KOPT-K1 (cell line): ENCODE data around the gene EXOC6.

Source experiments
- H3K27ac ChIP-seq: fragments of 200-600 bp; sonication (generic); 2 replicates; pipeline ENCODE4 v1.5.1; 2016; ENCODE audit warnings: antibody characterized with exemption, mild to moderate bottlenecking, low read depth, low read length; ENCODE audit not compliant: poor library complexity, severe bottlenecking
- H3K36me3 ChIP-seq: fragments of 200-600 bp; sonication (generic); 2 replicates; pipeline ENCODE4 v1.5.1; 2017; ENCODE audit warnings: antibody characterized with exemption, mild to moderate bottlenecking, low read length, moderate library complexity; ENCODE audit not compliant: insufficient read depth
- H3K9me3 ChIP-seq: fragments of 200-600 bp; sonication (generic); 2 replicates; pipeline ENCODE4 v1.5.1; 2017; ENCODE audit warnings: antibody characterized with exemption, low read length, mild to moderate bottlenecking; ENCODE audit not compliant: insufficient read depth, poor library complexity, severe bottlenecking

EXOC6 gene

DNA sequence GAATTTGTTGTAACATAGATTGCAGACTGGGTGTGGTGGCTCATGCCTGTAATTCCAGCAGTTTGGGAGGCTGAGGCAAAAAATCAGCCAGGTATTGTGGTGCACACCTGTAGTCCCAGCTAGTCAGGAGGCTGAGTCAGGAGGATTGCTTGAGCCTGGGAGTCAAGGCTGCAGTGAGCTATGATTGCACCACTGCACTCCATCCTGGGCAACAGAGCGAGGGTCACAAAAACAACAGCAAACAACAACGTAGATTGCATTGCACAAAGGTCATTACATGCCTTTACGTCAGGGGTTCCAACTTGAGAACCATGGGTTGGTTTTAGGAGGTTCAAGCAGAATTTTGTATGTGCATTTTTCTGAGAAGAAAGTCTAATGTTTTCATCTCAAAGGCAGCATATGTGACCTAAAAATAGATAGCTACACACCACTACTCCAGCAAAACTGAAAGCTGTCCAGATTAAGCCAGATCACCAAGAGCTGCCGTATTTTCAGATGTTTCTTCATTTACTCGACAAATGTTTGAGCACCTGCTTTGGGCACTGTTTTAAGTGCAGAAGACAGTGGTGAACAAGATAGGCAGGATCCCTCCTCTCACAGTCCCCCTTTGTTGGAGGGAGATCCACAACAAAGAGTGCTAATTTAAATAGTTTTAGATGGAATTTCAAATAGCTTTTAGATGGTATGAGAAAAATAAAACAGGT is 183.9 kb downstream of the EXOC6 start:
- Histone ChIP-seq H3K9me3 (no peaks in the 10 kb centered on the region), H3K36me3 (no peaks in the 10 kb centered on the region), H3K27ac (no peak overlapping the region)

- no peaks in the 10 kb centered on the region for H3K9me3 ChIP-seq
- H3K36me3 ChIP-seq, result no peaks in the 10 kb centered on the region
- no peak overlapping the region for H3K27ac ChIP-seq
Observed at GRCh38 chr10:93032809-93033137, 184.5 kb downstream of the EXOC6 start.

- Histone ChIP-seq H3K36me3 (no peaks in the 10 kb centered on the region), H3K9me3 (no peaks in the 10 kb centered on the region), H3K27ac (no peak overlapping the region)
Observed at GRCh38 chr10:93034426-93034825, 186.1 kb downstream of the EXOC6 start.

DNA sequence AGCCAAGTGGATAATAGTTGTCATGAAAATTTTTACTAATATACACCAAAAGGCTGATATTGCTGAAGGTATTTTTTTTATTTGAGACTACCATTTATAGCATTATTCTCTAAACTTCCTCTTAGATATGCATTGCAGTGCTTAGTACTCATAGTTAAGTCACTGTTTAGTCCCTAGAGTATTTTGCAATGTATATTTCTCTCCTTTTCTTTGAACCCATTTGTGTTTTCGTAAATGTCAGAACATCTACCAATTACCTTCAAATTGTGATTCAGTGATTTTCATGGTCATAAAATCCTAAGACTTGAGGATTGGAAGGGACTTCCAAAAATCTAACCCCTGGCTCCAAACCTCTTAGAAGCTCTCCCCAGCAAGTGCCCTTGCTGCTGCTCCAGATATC is 190.8 kb downstream of the EXOC6 start:
- H3K27ac ChIP-seq, result no peak overlapping the region

GRCh38 chr10:93039721-93040120 is 191.4 kb downstream of the EXOC6 start:
- H3K9me3 ChIP-seq, result no peaks in the 10 kb centered on the region
- H3K36me3 ChIP-seq, result no peaks in the 10 kb centered on the region
- no peak overlapping the region for H3K27ac ChIP-seq

More for the DNA sequence above, 190.8 kb downstream of the EXOC6 start:
- no peaks in the 10 kb centered on the region for H3K36me3 ChIP-seq
- H3K9me3 ChIP-seq, result no peaks in the 10 kb centered on the region

- no peak overlapping the region for H3K27ac ChIP-seq
- peaks cover 12% of the 10 kb centered on the region for H3K36me3 ChIP-seq
- H3K9me3 ChIP-seq, result peaks cover 9% of the 10 kb centered on the region
Observed at GRCh38 chr10:93054486-93054885, 206.2 kb downstream of the EXOC6 start.

DNA sequence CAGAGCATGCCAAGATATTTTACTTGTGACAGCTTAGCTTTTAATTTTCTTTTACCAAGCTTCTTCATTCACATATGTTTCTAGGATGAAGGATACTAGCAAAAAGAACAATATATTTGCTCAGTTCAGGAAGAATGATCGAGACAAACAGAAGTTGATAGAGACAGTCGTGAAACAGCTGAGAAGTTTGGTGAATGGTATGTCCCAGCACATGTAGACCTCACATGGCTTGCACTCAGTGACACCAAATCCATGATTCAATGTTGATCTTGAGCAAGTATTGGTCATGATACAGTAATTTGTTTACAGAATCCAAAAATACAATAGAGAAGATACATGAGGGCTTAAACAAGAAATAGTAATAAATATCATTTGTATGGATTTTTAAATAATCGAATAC is 209.8 kb downstream of the EXOC6 start:
- H3K9me3 ChIP-seq, result peaks cover 41% of the 10 kb centered on the region
- no peak overlapping the region for H3K27ac ChIP-seq

DNA sequence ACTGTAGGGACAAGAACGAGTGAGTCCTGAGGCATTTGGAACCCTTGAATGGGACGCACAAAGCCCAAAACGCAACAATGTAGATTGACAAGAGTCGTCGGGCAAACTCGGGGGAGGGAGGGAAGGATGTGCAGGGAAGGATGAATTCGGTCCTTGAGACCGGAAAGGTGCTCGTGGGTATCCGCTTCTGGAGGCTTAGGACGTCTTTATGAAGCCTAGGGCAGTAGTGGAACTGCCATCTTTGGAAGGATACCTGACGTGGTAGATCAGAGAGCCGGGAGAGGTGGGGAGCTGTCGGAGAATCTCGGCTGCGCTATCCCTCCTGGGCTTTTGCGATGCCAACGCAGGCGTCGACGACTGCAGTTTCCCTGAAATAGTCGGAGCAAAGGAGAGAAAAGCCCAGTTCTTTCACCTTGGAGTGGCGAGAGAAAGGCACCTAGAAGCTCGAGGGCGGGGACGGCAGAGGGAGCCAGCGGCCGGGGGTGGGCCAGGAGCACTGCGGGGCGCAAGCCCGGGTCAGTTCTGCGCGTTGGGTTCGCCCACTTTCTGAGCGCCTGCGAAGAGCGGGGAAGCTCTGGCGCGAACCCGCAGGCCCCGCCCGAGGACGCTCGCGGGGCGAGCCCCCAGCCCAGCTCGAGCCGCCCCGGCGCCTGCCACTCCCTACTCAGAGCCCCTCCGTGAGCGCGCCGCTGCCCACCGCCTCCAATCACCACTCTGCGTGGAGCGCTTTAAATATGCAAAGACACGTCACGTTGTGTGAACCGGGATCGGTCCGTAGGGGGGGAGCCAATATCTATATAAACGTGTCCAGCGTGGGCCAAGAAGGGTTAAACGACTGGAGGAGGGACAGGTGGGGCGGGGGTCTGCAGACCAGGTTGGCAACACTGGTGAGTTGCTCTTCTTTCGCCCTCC is 211.9 kb downstream of the EXOC6 start, which contains the start of gene CYP26C1:
CYP26C1 (plus strand) TSS at position 824 of the 912 bp plus-strand sequence. CDS start 466 bp downstream, outside the sequence.
- Histone ChIP-seq H3K27ac (no peak within 1 kb of the TSS), H3K36me3 (peaks cover 37% of the 10 kb centered on the region), H3K9me3 (peaks cover 41% of the 10 kb centered on the region)

More for the DNA sequence above, 209.8 kb downstream of the EXOC6 start:
- H3K36me3 ChIP-seq, result peaks cover 37% of the 10 kb centered on the region

DNA sequence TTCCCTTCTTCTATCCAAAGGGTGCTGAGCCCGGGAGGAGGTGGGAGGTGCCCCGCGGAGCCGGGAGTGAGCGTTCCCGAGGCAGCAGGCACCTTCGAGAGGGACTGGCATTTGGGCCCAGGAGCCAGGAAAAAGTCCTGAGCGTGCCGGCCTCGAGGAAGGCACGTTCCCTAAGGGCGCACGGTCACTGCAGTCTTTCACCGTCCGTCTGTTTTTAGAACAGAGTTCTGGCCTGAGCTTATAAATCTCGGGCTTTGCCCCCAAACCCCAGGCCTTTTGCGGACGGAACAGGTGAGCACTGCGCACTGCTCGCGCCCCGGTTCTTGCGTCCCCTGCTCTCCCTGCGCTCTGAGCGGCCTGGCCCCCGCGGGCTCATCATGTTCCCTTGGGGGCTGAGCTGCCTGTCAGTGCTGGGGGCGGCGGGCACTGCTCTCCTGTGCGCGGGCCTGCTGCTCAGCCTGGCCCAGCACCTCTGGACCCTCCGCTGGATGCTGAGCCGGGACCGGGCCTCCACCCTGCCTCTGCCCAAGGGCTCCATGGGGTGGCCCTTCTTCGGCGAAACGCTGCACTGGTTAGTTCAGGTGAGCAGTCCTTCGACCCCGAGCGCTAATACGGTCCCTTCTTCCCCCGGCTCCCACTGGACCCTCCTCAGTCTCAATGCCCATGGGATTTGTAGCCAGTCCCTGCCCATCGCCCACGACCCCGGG is 212.7 kb downstream of the EXOC6 start:
- Histone ChIP-seq H3K27ac (no peak overlapping the region), H3K36me3 (peaks cover 37% of the 10 kb centered on the region), H3K9me3 (peaks cover 41% of the 10 kb centered on the region)

DNA sequence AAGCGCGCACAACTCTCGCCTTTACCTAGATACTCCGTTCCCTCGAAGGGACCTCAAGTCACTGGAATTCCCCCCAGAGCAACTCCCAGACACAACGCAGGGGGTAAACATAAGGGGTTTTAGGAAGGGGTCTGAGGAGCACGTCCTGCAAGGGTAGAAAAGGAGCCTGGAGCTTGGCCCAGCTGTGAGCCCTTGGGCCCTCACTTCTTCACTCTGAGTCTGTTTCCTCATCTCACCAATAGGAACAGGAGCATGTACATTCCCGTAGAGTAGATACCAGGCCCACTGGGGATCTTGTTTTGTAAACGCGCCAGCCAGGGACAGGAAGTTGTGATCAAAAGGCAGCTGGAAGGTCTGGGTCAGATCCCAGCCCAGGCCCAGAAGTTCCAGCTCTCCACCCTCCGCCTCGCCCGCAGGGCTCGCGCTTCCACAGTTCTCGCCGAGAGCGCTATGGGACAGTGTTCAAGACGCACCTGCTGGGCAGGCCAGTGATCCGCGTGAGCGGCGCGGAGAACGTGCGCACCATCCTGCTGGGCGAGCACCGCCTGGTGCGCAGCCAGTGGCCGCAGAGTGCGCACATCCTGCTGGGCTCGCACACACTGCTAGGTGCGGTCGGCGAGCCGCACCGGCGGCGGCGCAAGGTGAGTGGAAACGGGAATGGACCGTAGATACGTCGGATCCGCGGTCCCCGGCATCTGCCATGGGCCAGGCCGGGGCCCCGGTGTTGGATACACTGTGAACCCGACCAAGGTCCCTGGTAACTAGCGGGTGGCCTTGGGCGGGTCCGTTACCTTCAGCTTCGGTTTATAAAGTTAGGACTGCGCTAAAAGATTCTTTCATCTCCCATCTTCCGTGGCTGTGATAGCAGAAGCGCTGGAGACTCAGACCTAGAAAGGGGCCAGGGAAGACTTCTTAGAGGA is 213.5 kb downstream of the EXOC6 start:
- peaks cover 41% of the 10 kb centered on the region for H3K9me3 ChIP-seq
- H3K27ac ChIP-seq, result no peak overlapping the region
- peaks cover 37% of the 10 kb centered on the region for H3K36me3 ChIP-seq

DNA sequence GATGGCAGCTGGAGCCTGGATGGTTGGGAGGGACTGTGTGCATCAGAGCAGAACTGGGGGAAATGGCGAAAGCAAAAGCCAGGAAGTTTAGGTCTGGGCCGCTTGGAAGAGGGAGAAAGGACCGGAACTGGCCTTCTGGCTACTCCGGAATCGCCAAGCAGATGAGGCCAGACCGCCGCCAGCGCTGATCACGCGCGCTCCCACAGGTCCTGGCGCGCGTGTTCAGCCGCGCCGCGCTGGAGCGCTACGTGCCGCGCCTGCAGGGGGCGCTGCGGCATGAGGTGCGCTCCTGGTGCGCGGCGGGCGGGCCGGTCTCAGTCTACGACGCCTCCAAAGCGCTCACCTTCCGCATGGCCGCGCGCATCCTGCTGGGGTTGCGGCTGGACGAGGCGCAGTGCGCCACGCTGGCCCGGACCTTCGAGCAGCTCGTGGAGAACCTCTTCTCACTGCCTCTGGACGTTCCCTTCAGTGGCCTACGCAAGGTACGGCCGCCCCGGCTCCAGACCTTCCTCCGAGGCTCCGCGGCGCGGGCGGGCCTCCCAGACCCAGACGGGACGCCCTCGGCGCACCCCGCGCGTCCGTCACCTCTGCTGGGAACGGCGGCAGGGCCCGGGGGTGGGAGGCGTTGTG is 214.3 kb downstream of the EXOC6 start:
- Histone ChIP-seq H3K36me3 (peaks cover 37% of the 10 kb centered on the region), H3K9me3 (peaks cover 41% of the 10 kb centered on the region), H3K27ac (no peak overlapping the region)

DNA sequence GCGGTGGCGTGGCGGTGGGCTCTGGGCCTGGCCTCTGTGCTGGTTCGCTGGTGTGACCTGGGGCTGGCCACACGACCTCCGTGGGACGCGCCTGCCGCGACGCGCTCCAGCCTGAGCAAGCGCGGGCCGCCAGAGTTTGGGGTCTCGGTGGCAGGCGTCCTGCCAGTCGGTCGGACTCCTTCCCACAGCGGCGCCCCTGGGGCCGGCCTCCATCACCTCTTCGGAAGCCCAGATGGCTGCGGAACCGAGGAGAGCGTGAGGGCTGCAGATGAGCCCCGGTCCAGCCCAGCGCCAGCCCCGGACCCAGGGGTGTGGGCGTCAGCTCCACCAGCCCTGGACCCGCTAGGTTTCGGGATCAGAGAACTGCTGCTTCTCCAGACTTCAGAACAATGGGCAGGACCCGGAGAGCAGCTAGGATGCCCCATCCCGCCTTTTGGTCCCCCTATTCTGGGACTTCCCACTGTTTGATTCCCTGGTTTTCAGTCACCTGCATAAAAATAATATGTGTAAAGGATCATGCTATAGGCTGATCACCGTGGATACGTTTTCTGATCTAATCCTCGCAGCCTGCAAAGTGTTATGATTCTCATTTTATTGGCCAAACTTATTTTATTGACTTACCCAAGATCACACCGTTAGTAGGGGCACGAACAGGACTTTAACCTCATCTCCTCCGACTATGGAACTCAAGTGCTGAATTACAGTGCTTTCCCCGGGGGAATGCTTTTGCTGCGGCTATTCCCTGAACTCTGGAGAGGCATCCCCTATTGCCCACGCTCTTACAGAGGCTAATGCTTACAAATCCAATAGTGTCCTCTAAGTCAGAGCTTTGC is 215.0 kb downstream of the EXOC6 start:
- no peak overlapping the region for H3K27ac ChIP-seq
- H3K9me3 ChIP-seq, result peaks cover 41% of the 10 kb centered on the region
- peaks cover 32% of the 10 kb centered on the region for H3K36me3 ChIP-seq

DNA sequence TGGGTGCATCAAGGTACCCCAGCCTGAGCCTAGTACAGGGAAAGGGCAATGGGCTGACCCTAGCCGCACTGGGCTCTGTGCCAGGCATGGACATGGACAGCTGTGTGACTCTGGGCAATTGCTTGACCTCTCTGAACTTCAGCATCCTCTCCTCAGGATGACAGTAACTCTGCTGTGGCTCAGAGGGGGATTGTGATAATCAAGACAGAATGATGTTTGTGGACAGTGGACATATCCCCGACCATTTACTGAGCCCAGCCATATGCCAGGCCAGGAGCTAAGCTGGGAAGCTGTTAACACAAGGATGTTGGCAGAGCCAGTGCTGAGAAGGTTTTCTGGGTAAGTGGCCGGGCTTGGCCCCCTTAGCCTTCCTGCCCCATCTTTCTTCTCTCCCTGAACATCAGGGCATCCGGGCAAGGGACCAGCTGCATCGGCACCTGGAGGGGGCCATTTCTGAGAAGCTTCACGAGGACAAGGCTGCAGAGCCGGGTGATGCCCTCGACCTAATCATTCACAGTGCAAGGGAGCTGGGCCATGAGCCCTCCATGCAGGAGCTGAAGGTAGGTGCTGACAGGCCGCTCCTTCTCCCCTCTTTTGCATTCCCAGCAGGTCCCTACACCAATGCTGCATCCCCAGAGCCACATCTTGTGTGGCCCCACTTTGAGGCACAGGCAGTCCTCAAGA is 215.8 kb downstream of the EXOC6 start:
- Histone ChIP-seq H3K27ac (no peak overlapping the region), H3K36me3 (peaks cover 26% of the 10 kb centered on the region), H3K9me3 (peaks cover 36% of the 10 kb centered on the region)
